Left lung (tissue), 10 donors: ENCODE data around the gene RAI14. TPM values are rescaled to one million over a fixed set of nuclear protein-coding genes. Genes with fewer than 3 reads are reported as not detected.

ENCODE experiments used
- ATAC-seq: fragments of 200-7000 bp; cut with Tn5 transposase; one replicate; pipeline ENCODE4 v1.9.1; 2020; ENCODE audit warnings: moderate library complexity
- DNase-seq, 4 donors: peaks; one replicate each; pipeline ENCODE4 v3.0.0-alpha.2; 2013 to 2020
- H3K27ac ChIP-seq, 2 donors: fragments of 200-600 bp; sonication (generic) in 1 of 2; one replicate each; pipeline versions ENCODE4 v1.5.0 to v1.8.0; 2020 to 2021
- H3K27me3 ChIP-seq, 2 donors: fragments of 200-600 bp; sonication (generic) in 1 of 2; one replicate each; pipeline versions ENCODE4 v1.5.0 to v1.8.0; 2020 to 2021
- H3K36me3 ChIP-seq, 2 donors: fragments of 200-600 bp; sonication (generic) in 1 of 2; one replicate each; pipeline versions ENCODE4 v1.5.0 to v1.8.0; 2020 to 2021
- H3K4me1 ChIP-seq, 2 donors: fragments of 200-600 bp; one replicate each; pipeline ENCODE4 v1.8.0; 2021
- H3K4me3 ChIP-seq, 2 donors: fragments of 200-600 bp; sonication (generic) in 1 of 2; one replicate each; pipeline versions ENCODE4 v1.5.0 to v1.8.0; 2020 to 2021; ENCODE audit warnings: mild to moderate bottlenecking in 1 of 2
- H3K9me3 ChIP-seq, 2 donors: fragments of 200-600 bp; sonication (generic) in 1 of 2; one replicate each; pipeline versions ENCODE4 v1.5.0 to v1.8.0; 2020 to 2021
- intact Hi-C, 2 donors: fragments of 100-400 bp; cut with DNase I; formaldehyde crosslinking; loops; one replicate each; pipeline versions ENCODE4 v1.11.2 to v1.14.2; 2022
- polyA plus RNA-seq, 6 donors: library from polyadenylated mRNA; unstranded; fragments of 120-200 nt; gene quantifications; one replicate each; pipeline ENCODE4 v1.2.1, GENCODE V29; 2013; ENCODE audit not compliant: insufficient read length in 6 of 6
- total RNA-seq, 2 donors: library from RNA; stranded (reverse); fragmentation: NEBNext Ultra II Directional; extraction: Animal tissue kit (Norgen Biotek cat#: 25700); gene quantifications; one replicate each; pipeline ENCODE4 v1.2.1, GENCODE V29; 2021
- TF ChIP-seq, protein P1 (sequence below), 2 donors: fragments of 200-600 bp; sonication (generic) in 1 of 2; IDR thresholded peaks; one replicate each; pipeline versions ENCODE4 v1.5.0 to v1.8.0; 2021; ENCODE audit warnings: antibody characterized with exemption in 2 of 2
- donor health status: DM: no; HTN: yes; CAD: no.
- donor health status: DM: no; HTN: no; CAD: no.

Gene RAI14
- total and polyA plus RNA-seq, 8 donors, result 48.4 to 109 (median 53.8) TPM

- Histone ChIP-seq H3K4me3 (no peak overlapping the region), H3K27me3 (no peaks in the 10 kb centered on the region), H3K27ac (no peak overlapping the region), H3K4me1 (no peaks in the 10 kb centered on the region), H3K36me3 (peaks cover 0 to 9% of the 10 kb centered on the region in 2 donors), H3K9me3 (no peaks in the 10 kb centered on the region)
- intact Hi-C loops, result no loop called here
- no peak for DNase-seq
- no peak for ATAC-seq
- TF ChIP-seq, protein P1, sequence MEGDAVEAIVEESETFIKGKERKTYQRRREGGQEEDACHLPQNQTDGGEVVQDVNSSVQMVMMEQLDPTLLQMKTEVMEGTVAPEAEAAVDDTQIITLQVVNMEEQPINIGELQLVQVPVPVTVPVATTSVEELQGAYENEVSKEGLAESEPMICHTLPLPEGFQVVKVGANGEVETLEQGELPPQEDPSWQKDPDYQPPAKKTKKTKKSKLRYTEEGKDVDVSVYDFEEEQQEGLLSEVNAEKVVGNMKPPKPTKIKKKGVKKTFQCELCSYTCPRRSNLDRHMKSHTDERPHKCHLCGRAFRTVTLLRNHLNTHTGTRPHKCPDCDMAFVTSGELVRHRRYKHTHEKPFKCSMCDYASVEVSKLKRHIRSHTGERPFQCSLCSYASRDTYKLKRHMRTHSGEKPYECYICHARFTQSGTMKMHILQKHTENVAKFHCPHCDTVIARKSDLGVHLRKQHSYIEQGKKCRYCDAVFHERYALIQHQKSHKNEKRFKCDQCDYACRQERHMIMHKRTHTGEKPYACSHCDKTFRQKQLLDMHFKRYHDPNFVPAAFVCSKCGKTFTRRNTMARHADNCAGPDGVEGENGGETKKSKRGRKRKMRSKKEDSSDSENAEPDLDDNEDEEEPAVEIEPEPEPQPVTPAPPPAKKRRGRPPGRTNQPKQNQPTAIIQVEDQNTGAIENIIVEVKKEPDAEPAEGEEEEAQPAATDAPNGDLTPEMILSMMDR (IDR thresholded peaks at IDR 0.05), result no peak
These were observed 11.6 kb downstream of the RAI14 start for GRCh38 chr5:34667705-34668104.

GRCh38 chr5:34669931-34670516 lies 13.9 kb downstream of the RAI14 start:
- ATAC-seq (no peak), DNase-seq (no peak)
- peaks cover 0 to 4% of the 10 kb centered on the region in 2 donors for H3K4me1 ChIP-seq
- no peaks in the 10 kb centered on the region for H3K27me3 ChIP-seq
- no peak overlapping the region for H3K4me3 ChIP-seq
- peaks cover 0 to 9% of the 10 kb centered on the region in 2 donors for H3K36me3 ChIP-seq
- H3K27ac ChIP-seq, result no peak overlapping the region
- H3K9me3 ChIP-seq, result no peaks in the 10 kb centered on the region
- TF ChIP-seq, protein P1 (IDR thresholded peaks at IDR 0.05), result no peak
- intact Hi-C loops, result no loop called here

DNA sequence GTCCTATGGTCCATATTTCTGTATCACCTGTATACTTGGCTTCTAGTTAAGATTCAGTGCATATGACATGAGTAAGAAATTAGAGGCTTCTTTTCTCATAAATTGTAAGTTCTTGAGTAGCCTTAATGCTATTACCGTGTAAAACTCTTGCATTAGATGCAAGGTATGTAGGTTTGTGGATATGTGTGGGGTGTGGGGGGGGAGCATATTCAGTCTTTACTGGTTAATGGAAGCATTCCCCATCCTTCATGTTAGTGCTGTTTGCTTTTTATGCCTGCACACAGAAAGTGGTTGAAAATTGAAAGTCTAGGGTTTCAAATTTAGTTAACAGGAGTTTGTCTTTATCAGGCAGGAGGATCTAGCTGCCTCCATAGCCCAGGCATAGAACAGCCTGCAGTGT lies 16.1 kb downstream of the RAI14 start:
- H3K4me1 ChIP-seq, result peaks cover 0 to 4% of the 10 kb centered on the region in 2 donors
- DNase-seq (no peak), ATAC-seq (no peak)
- H3K27ac ChIP-seq, result no peak overlapping the region
- intact Hi-C loops, result no loop called here
- TF ChIP-seq, protein P1 (IDR thresholded peaks at IDR 0.05), result no peak
- no peaks in the 10 kb centered on the region for H3K9me3 ChIP-seq
- peaks cover 0 to 9% of the 10 kb centered on the region in 2 donors for H3K36me3 ChIP-seq
- H3K4me3 ChIP-seq, result no peak overlapping the region
- no peaks in the 10 kb centered on the region for H3K27me3 ChIP-seq

- no peaks in the 10 kb centered on the region for H3K36me3 ChIP-seq
- no peaks in the 10 kb centered on the region for H3K27me3 ChIP-seq
- H3K4me3 ChIP-seq, result no peak overlapping the region
- DNase-seq (no peak), ATAC-seq (peak; percentile 29)
- H3K4me1 ChIP-seq, result peaks cover 0 to 4% of the 10 kb centered on the region in 2 donors
- no peak overlapping the region for H3K27ac ChIP-seq
- H3K9me3 ChIP-seq, result no peaks in the 10 kb centered on the region
- intact Hi-C loops, result no loop called here
- TF ChIP-seq, protein P1 (IDR thresholded peaks at IDR 0.05), result no peak
These were observed 17.5 kb downstream of the RAI14 start for GRCh38 chr5:34673463-34674125.

DNA sequence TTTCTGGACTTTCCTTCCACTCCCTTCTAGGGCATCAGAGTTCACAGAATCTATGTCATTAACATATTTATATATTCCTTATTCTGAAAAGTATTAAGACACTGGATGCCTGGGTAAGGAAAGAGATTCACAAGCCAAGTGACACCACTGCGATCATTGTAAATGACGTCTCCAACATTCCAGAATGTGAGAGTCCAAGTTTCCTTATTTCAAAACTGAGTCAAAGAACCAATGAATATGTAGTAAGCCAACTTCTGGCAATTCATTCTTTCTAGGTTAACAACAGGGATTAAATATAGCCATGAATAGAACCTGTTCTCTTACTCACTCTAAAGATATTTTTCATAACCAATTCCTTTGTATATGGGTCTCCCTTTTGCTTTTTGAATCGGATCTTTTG lies 18.1 kb downstream of the RAI14 start:
- Histone ChIP-seq H3K36me3 (no peaks in the 10 kb centered on the region), H3K27ac (no peak overlapping the region), H3K9me3 (no peaks in the 10 kb centered on the region), H3K4me1 (peaks cover 0 to 4% of the 10 kb centered on the region in 2 donors), H3K27me3 (no peaks in the 10 kb centered on the region), H3K4me3 (no peak overlapping the region)
- DNase-seq (no peak), ATAC-seq (peak; percentile 17)
- TF ChIP-seq, protein P1 (IDR thresholded peaks at IDR 0.05), result no peak
- intact Hi-C loops, result no loop called here
